ACC112 (cell line): Measurements from ENCODE around the gene PARD6A.
A peak's percentile ranks its signal among the peaks of the same experiment; 100 is the strongest.

Experiments used
- H2AFZ ChIP-seq: fragments of 200-600 bp; sonication (generic); one replicate; pipeline ENCODE4 v1.6.0; 2017; ENCODE audit warnings: antibody characterized with exemption, low read length; ENCODE audit not compliant: unreplicated experiment
- H3K27ac ChIP-seq: fragments of 200-600 bp; sonication (generic); 2 replicates; pipeline ENCODE4 v1.5.1; 2014; ENCODE audit warnings: low read depth, mild to moderate bottlenecking, antibody characterized with exemption, low read length, moderate library complexity
- H3K27me3 ChIP-seq: fragments of 200-600 bp; sonication (generic); 2 replicates; pipeline ENCODE4 v1.6.1; 2014; ENCODE audit warnings: mild to moderate bottlenecking, antibody characterized with exemption, low read length, moderate library complexity, mixed read lengths; ENCODE audit not compliant: insufficient read depth
- H3K36me3 ChIP-seq: fragments of 200-600 bp; sonication (generic); 2 replicates; pipeline ENCODE4 v1.6.1; 2016; ENCODE audit warnings: mild to moderate bottlenecking, antibody characterized with exemption, low read length, moderate library complexity, mixed read lengths; ENCODE audit not compliant: insufficient read depth
- H3K4me1 ChIP-seq: fragments of 200-600 bp; sonication (generic); one replicate; pipeline ENCODE4 v1.6.1; 2016; ENCODE audit warnings: low read length, mixed read lengths; ENCODE audit not compliant: insufficient read depth, unreplicated experiment, control insufficient read depth
- H3K4me3 ChIP-seq: fragments of 200-600 bp; sonication (generic); 2 replicates; pipeline ENCODE4 v1.5.1; 2014; ENCODE audit warnings: mild to moderate bottlenecking, low read depth, low read length
- H3K79me2 ChIP-seq: fragments of 200-600 bp; sonication (generic); one replicate; pipeline ENCODE4 v1.6.0; 2016; ENCODE audit warnings: low read length; ENCODE audit not compliant: control insufficient read depth, unreplicated experiment, insufficient read depth

PARD6A gene

DNA sequence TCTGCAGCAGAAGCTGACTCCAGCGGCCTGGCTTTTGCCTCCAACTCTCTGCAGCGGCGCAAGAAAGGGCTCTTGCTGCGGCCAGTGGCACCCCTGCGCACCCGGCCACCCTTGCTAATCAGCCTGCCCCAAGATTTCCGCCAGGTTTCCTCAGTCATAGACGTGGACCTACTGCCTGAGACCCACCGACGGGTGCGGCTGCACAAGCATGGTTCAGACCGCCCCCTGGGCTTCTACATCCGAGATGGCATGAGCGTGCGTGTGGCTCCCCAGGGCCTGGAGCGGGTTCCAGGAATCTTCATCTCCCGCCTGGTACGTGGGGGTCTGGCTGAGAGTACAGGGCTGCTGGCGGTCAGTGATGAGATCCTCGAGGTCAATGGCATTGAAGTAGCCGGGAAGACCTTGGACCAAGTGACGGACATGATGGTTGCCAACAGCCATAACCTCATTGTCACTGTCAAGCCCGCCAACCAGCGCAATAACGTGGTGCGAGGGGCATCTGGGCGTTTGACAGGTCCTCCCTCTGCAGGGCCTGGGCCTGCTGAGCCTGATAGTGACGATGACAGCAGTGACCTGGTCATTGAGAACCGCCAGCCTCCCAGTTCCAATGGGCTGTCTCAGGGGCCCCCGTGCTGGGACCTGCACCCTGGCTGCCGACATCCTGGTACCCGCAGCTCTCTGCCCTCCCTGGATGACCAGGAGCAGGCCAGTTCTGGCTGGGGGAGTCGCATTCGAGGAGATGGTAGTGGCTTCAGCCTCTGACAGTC, 1.3 kb downstream of the PARD6A start:
- no peak overlapping the region for H2AFZ ChIP-seq
- H3K4me3 ChIP-seq = no peak overlapping the region
- no peak overlapping the region for H3K27ac ChIP-seq
- no peaks in the 10 kb centered on the region for H3K36me3 ChIP-seq
- H3K79me2 ChIP-seq = no peaks in the 10 kb centered on the region
- no peaks in the 10 kb centered on the region for H3K27me3 ChIP-seq
- peaks cover 4% of the 10 kb centered on the region for H3K4me1 ChIP-seq

DNA sequence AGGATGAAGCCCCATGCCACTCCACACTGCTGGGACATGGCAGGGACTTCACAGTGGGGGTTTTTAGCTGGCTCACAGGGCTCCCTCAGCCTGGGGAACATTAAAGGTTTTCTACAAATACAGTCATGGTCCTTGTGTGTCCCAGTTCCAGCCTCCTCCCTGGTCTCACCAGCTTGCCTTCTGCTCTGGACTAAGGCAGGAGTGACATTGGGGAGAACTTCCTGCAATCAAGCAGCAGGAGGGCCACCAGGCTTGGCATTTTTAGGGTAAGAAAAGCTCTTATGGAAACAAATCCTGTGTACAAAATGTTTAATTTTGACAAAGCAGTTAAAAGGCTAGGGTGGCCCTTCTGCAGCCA, 1.9 kb downstream of the PARD6A start:
- Histone ChIP-seq H2AFZ (no peak overlapping the region), H3K4me1 (peaks cover 7% of the 10 kb centered on the region), H3K27me3 (no peaks in the 10 kb centered on the region), H3K4me3 (no peak overlapping the region), H3K79me2 (no peaks in the 10 kb centered on the region), H3K36me3 (no peaks in the 10 kb centered on the region), H3K27ac (no peak overlapping the region)

DNA sequence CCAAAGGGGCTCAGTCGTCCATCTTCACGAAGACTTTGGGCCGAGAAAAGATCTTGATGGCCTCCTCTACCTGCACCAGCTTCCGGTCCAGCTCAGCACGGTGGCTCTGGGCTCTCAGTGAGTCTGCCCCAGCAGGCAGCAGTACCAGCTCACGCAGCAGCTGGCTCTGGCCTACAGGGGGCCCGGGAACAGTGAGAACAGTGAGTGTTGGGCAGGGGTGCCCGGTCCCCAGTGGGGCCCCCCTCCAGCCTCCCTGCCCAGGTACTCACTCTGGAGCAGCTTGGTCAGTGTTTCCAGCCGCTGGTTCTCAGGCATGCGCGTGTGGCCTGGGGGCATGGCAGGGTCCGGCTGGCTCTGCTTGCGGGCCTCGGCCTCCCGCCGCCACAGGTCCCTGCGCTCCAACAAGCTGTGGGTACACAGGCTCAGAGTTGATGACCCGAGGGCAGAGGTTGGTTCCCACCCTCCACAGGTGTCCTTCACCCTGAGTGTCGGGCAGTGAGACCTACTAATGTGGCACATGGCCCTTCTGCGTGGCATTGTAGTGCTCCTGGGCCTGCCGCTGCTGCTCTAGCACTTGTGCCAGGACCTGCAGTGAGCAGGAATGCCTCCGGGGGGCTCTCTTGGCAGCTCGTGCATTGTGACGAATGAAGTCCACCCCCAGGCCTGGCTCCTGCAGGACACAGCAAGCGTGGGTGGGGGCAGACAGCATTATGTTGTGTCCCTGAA, 2.6 kb downstream of the PARD6A start:
- no peak overlapping the region for H2AFZ ChIP-seq
- no peaks in the 10 kb centered on the region for H3K27me3 ChIP-seq
- peaks cover 8% of the 10 kb centered on the region for H3K4me1 ChIP-seq
- H3K27ac ChIP-seq = no peak overlapping the region
- no peaks in the 10 kb centered on the region for H3K36me3 ChIP-seq
- no peak overlapping the region for H3K4me3 ChIP-seq
- no peaks in the 10 kb centered on the region for H3K79me2 ChIP-seq

DNA sequence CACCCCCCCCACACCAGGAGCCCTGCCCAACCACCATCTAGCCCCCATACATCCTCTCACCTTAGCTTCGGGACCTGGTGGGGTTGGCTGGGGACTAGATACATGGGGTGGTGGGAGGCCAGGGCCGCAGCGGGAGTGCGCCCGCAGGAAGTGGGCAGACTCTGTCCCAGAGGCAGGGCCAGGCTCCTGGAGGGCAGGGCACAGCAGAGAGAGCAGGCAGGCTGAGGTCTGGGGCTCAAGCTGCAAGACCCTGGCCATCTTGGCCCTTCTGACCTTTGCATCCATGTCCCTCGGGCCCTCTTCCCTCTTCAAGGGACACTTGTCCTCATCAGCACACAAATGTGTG, 3.1 kb downstream of the PARD6A start:
- H3K4me1 ChIP-seq = peaks cover 8% of the 10 kb centered on the region
- no peak overlapping the region for H2AFZ ChIP-seq
- H3K27ac ChIP-seq = no peak overlapping the region
- no peaks in the 10 kb centered on the region for H3K79me2 ChIP-seq
- no peaks in the 10 kb centered on the region for H3K36me3 ChIP-seq
- no peaks in the 10 kb centered on the region for H3K27me3 ChIP-seq
- H3K4me3 ChIP-seq = no peak overlapping the region

DNA sequence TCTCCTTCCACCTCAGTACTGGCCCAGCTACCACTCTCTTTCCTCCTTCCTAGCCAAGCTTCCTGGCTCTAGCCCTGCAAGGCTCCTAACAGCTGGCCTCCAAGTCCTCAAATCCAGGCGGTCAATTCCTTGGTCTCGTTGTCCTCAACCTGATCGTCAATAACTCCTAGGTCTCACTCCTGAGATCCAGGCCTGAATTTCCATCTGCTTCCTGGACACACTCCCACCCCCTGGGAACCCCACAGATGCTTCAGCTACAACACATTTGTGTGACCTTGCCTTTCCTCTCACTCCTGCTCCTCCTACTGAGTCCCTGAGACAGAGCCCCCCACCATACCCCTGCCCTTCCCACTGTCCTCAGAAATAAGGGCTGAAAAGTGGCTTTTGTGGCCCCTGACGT, 3.5 kb downstream of the PARD6A start:
- Histone ChIP-seq H3K36me3 (no peaks in the 10 kb centered on the region), H3K27me3 (no peaks in the 10 kb centered on the region), H3K4me1 (peaks cover 5% of the 10 kb centered on the region), H2AFZ (no peak overlapping the region), H3K79me2 (no peaks in the 10 kb centered on the region), H3K4me3 (no peak overlapping the region), H3K27ac (no peak overlapping the region)

DNA sequence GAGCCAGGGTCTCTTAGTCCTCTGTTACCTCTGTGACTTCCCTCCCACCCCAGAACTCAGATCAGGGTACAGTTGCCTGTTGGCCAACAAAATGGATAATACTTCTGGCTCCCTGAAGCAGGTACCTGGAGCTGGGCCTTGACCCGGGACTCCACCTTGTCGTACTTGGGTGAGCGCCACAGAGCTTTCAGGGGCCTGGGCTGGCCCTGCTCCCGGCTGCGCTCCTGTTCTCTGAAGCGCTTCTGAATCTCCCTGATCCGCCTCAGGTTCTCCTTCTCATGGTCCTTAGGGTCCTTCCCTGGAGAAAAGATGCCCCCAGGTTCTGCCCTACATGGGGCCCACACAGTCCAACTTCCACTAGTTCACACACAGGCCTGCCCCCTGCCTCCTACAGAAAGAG, 4.1 kb downstream of the PARD6A start:
- H2AFZ ChIP-seq = no peak overlapping the region
- no peak overlapping the region for H3K27ac ChIP-seq
- no peaks in the 10 kb centered on the region for H3K27me3 ChIP-seq
- H3K4me3 ChIP-seq = no peak overlapping the region
- H3K79me2 ChIP-seq = no peaks in the 10 kb centered on the region
- H3K36me3 ChIP-seq = no peaks in the 10 kb centered on the region
- peaks cover 4% of the 10 kb centered on the region for H3K4me1 ChIP-seq

GRCh38 chr16:67665598-67665997, 4.8 kb downstream of the PARD6A start:
- no peaks in the 10 kb centered on the region for H3K36me3 ChIP-seq
- no peak overlapping the region for H3K27ac ChIP-seq
- H3K79me2 ChIP-seq = no peaks in the 10 kb centered on the region
- peak overlapping the region; percentile 96 for H3K4me3 ChIP-seq
- H3K4me1 ChIP-seq = peaks cover 4% of the 10 kb centered on the region
- no peaks in the 10 kb centered on the region for H3K27me3 ChIP-seq
- H2AFZ ChIP-seq = no peak overlapping the region

GRCh38 chr16:67666032-67666551, 5.3 kb downstream of the PARD6A start:
- peak overlapping the region; percentile 96 for H3K4me3 ChIP-seq
- H3K4me1 ChIP-seq = peaks cover 4% of the 10 kb centered on the region
- H2AFZ ChIP-seq = peak overlapping the region; percentile 91
- H3K79me2 ChIP-seq = no peaks in the 10 kb centered on the region
- H3K36me3 ChIP-seq = no peaks in the 10 kb centered on the region
- no peaks in the 10 kb centered on the region for H3K27me3 ChIP-seq
- H3K27ac ChIP-seq = peak overlapping the region; percentile 56

GRCh38 chr16:67666559-67667452, 6.0 kb downstream of the PARD6A start, which contains the start of the genes C16orf86 and ENKD1:
Gene C16orf86, plus strand, starts transcription at chr16:67666814. Its CDS starts 157 bp downstream, at chr16:67666971.
Gene ENKD1, minus strand, starts transcription at chr16:67666750. Its CDS starts 308 bp downstream, at chr16:67666442.
- no peaks in the 10 kb centered on the region for H3K27me3 ChIP-seq
- peak within 1 kb of the TSS; percentile 91 for H2AFZ ChIP-seq
- no peaks in the 10 kb centered on the region for H3K79me2 ChIP-seq
- H3K4me3 ChIP-seq = peak within 1 kb of the TSS; percentile 96
- peaks cover 4% of the 10 kb centered on the region for H3K4me1 ChIP-seq
- H3K27ac ChIP-seq = peak within 1 kb of the TSS; percentile 56
- H3K36me3 ChIP-seq = no peaks in the 10 kb centered on the region

- peak overlapping the region; percentile 91 for H2AFZ ChIP-seq
- H3K27ac ChIP-seq = no peak overlapping the region
- H3K36me3 ChIP-seq = no peaks in the 10 kb centered on the region
- no peaks in the 10 kb centered on the region for H3K79me2 ChIP-seq
- peaks cover 4% of the 10 kb centered on the region for H3K4me1 ChIP-seq
- no peaks in the 10 kb centered on the region for H3K27me3 ChIP-seq
- peak overlapping the region; percentile 96 for H3K4me3 ChIP-seq
Measured at GRCh38 chr16:67667453-67667816, 6.7 kb downstream of the PARD6A start.
